ENCODE data around the gene STARD10. TPM values are rescaled to one million over a fixed set of nuclear protein-coding genes. Genes with fewer than 3 reads are reported as not detected.

The STARD10 gene
- total RNA-seq, 1 experiment from 2014 or later: 58.4 TPM

- H3K4me3 ChIP-seq (replicated peaks in 1 of 2; ENCODE audit: low read depth in 1 of 2, low read length in 2 of 2): no peak overlapping the region
- ATAC-seq (peak; percentile 40), DNase-seq (ENCODE audit: low read depth, low spot score) (peak; percentile 26)
- peak overlapping the region; percentile 49; the same call in 1 of the 2 replicates for H3K27ac ChIP-seq (ENCODE audit: low read depth, low read length)
- no peaks in the 10 kb centered on the region; the same call in 1 of the 2 replicates for H3K79me2 ChIP-seq (ENCODE audit: insufficient read depth, low read length)
- H3K9me2 ChIP-seq (ENCODE audit: insufficient read depth): no peaks in the 10 kb centered on the region
- peak overlapping the region; percentile 76 for H3K4me2 ChIP-seq (ENCODE audit: low read length)
- no peaks in the 10 kb centered on the region for H3K9me3 ChIP-seq (ENCODE audit: control insufficient read depth in 1 of 2, insufficient read depth in 1 of 2, low read depth in 1 of 2, low read length in 2 of 2)
- intact Hi-C loops (cut with micrococcal nuclease): no loop called here
- no TSS peak for BruUV-seq (replicated peaks)
- no peaks in the 10 kb centered on the region for H4K20me1 ChIP-seq (ENCODE audit: insufficient read depth)
- H3K4me1 ChIP-seq (ENCODE audit: control insufficient read depth in 1 of 2, insufficient read depth in 2 of 2, low read length in 2 of 2): peaks cover 22 to 67% of the 10 kb centered on the region in 2 experiments
- CTCF ChIA-PET: interaction anchor here (0.8 to 1.2 kb wide), 3 partner anchors 11 to 94 kb away, joined by 3 to 6 read pairs (median 3); partner anchors contain the start of gene STARD10
- H3K9ac ChIP-seq (ENCODE audit: low read length): no peak overlapping the region
- POLR2A ChIA-PET: interaction anchor here (1.0 kb wide), 1 partner anchor 10 kb away, joined by 3 read pairs; no protein-coding TSS in a partner anchor
- RAD21 ChIA-PET (ENCODE audit: low non-redundant PET in 1 of 2, low total read pairs in 2 of 2, uncharacterized antibody in 2 of 2, unreplicated experiment in 2 of 2): no interaction called here
- no peaks in the 10 kb centered on the region for H3K27me3 ChIP-seq (ENCODE audit: insufficient read depth, low read length)
- no peak overlapping the region for H2AFZ ChIP-seq (ENCODE audit: low read depth, low read length, poor library complexity, severe bottlenecking)
- TF ChIP-seq POLR2A (IDR thresholded peaks at IDR 0.05; ENCODE audit: borderline replicate concordance, extremely low read depth, insufficient read depth, insufficient read length) (no peak), FOSL1 (IDR thresholded peaks at IDR 0.05; ENCODE audit: low read depth) (peak; percentile 62), SIN3A (IDR thresholded peaks at IDR 0.05; ENCODE audit: low read depth) (no peak), SP1 (IDR thresholded peaks at IDR 0.05; ENCODE audit: low read depth) (peak; percentile 58), CBX3 (IDR thresholded peaks at IDR 0.05; ENCODE audit: low read depth) (no peak; the same call in 1 of the 2 replicates)
- no peaks in the 10 kb centered on the region for H3K36me3 ChIP-seq (ENCODE audit: control insufficient read depth in 1 of 2, insufficient read depth in 2 of 2, low read length in 2 of 2)
Measured at GRCh38 chr11:72736452-72737069, 57.3 kb downstream of the STARD10 start.

GRCh38 chr11:72735495-72736027 is 58.3 kb downstream of the STARD10 start:
- intact Hi-C loops (cut with micrococcal nuclease): no loop called here
- no peaks in the 10 kb centered on the region for H3K27me3 ChIP-seq (ENCODE audit: insufficient read depth, low read length)
- BruUV-seq (replicated peaks): no TSS peak
- TF ChIP-seq TCF7L2 (IDR thresholded peaks at IDR 0.05; ENCODE audit: borderline replicate concordance, extremely low read depth, insufficient read depth, insufficient read length): peak; percentile 76
- TF ChIP-seq EZH2phosphoT487 (IDR thresholded peaks at IDR 0.05; ENCODE audit: borderline replicate concordance): no peak
- TF ChIP-seq CBX3 (IDR thresholded peaks at IDR 0.05; ENCODE audit: low read depth): 0 out of 2 replicates have a peak, but pooled peaks have one; percentile 14
- ChIA-PET POLR2A (no interaction called here), RAD21 (ENCODE audit: low non-redundant PET in 1 of 2, low total read pairs in 2 of 2, uncharacterized antibody in 2 of 2, unreplicated experiment in 2 of 2) (no interaction called here), CTCF (interaction anchor here (1.2 kb wide), 1 partner anchor 58 kb away, joined by 3 read pairs; the partner anchor contains the start of gene STARD10)
- peak overlapping the region; percentile 49 for H3K27ac ChIP-seq (ENCODE audit: low read depth, low read length)
- H3K9ac ChIP-seq (ENCODE audit: low read length): peak overlapping the region; percentile 51
- H3K9me2 ChIP-seq (ENCODE audit: insufficient read depth): no peaks in the 10 kb centered on the region
- H4K20me1 ChIP-seq (ENCODE audit: insufficient read depth): no peaks in the 10 kb centered on the region
- H3K4me2 ChIP-seq (ENCODE audit: low read length): peak overlapping the region; percentile 76
- peaks cover 15 to 57% of the 10 kb centered on the region in 2 experiments for H3K4me1 ChIP-seq (ENCODE audit: control insufficient read depth in 1 of 2, insufficient read depth in 2 of 2, low read length in 2 of 2)
- ATAC-seq (peak; percentile 69), DNase-seq (ENCODE audit: low read depth, low spot score) (peak; percentile 40)
- H3K4me3 ChIP-seq (replicated peaks in 1 of 2; ENCODE audit: low read depth in 1 of 2, low read length in 2 of 2): no peak overlapping the region
- H3K79me2 ChIP-seq (ENCODE audit: insufficient read depth, low read length): no peaks in the 10 kb centered on the region
- no peaks in the 10 kb centered on the region for H3K9me3 ChIP-seq (ENCODE audit: control insufficient read depth in 1 of 2, insufficient read depth in 1 of 2, low read depth in 1 of 2, low read length in 2 of 2)
- H2AFZ ChIP-seq (ENCODE audit: low read depth, low read length, poor library complexity, severe bottlenecking): no peak overlapping the region
- H3K36me3 ChIP-seq (ENCODE audit: control insufficient read depth in 1 of 2, insufficient read depth in 2 of 2, low read length in 2 of 2): no peaks in the 10 kb centered on the region

Data from HCT116 (cell line).